ENCODE results near the gene WFS1.

WFS1 gene

GRCh38 chr4:6325788-6326290 is 56.2 kb downstream of the WFS1 start:
- Histone ChIP-seq H3K4me3 (replicated peaks; ENCODE audit: low read depth, low read length) (no peak overlapping the region), H3K36me3 (ENCODE audit: control insufficient read depth, insufficient read depth, low read length) (no peaks in the 10 kb centered on the region), H3K27me3 (replicated peaks; ENCODE audit: control insufficient read depth, insufficient read depth, low read length) (peaks cover 2% of the 10 kb centered on the region)
- no peak for TF ChIP-seq CTCF (IDR thresholded peaks at IDR 0.05; ENCODE audit: insufficient read depth, low read length, poor library complexity, severe bottlenecking)
- no peak for DNase-seq (ENCODE audit: extremely low read depth, insufficient read length)

GRCh38 chr4:6326312-6327060 is 56.8 kb downstream of the WFS1 start:
- H3K36me3 ChIP-seq (ENCODE audit: control insufficient read depth, insufficient read depth, low read length): no peaks in the 10 kb centered on the region
- no peak overlapping the region for H3K4me3 ChIP-seq (replicated peaks; ENCODE audit: low read depth, low read length)
- H3K27me3 ChIP-seq (replicated peaks; ENCODE audit: control insufficient read depth, insufficient read depth, low read length): peaks cover 2% of the 10 kb centered on the region
- TF ChIP-seq CTCF (IDR thresholded peaks at IDR 0.05; ENCODE audit: insufficient read depth, low read length, poor library complexity, severe bottlenecking): no peak
- no peak for DNase-seq (ENCODE audit: extremely low read depth, insufficient read length)

- Histone ChIP-seq H3K27me3 (replicated peaks; ENCODE audit: control insufficient read depth, insufficient read depth, low read length) (peaks cover 2% of the 10 kb centered on the region), H3K4me3 (replicated peaks; ENCODE audit: low read depth, low read length) (no peak overlapping the region), H3K36me3 (ENCODE audit: control insufficient read depth, insufficient read depth, low read length) (no peaks in the 10 kb centered on the region)
- peak; percentile 86 for TF ChIP-seq CTCF (IDR thresholded peaks at IDR 0.05; ENCODE audit: insufficient read depth, low read length, poor library complexity, severe bottlenecking)
- DNase-seq (ENCODE audit: extremely low read depth, insufficient read length): peak; percentile 71
Measured at GRCh38 chr4:6327220-6327917, 57.7 kb downstream of the WFS1 start.

- H3K36me3 ChIP-seq (ENCODE audit: control insufficient read depth, insufficient read depth, low read length): no peaks in the 10 kb centered on the region
- H3K27me3 ChIP-seq (replicated peaks; ENCODE audit: control insufficient read depth, insufficient read depth, low read length): peaks cover 2% of the 10 kb centered on the region
- TF ChIP-seq CTCF (IDR thresholded peaks at IDR 0.05; ENCODE audit: insufficient read depth, low read length, poor library complexity, severe bottlenecking): no peak
- DNase-seq (ENCODE audit: extremely low read depth, insufficient read length): no peak
- no peak overlapping the region for H3K4me3 ChIP-seq (replicated peaks; ENCODE audit: low read depth, low read length)
Measured at GRCh38 chr4:6328526-6328925, 58.9 kb downstream of the WFS1 start.

GRCh38 chr4:6329478-6330383 is 60.1 kb downstream of the WFS1 start:
- no peak overlapping the region for H3K4me3 ChIP-seq (replicated peaks; ENCODE audit: low read depth, low read length)
- no peak for TF ChIP-seq CTCF (IDR thresholded peaks at IDR 0.05; ENCODE audit: insufficient read depth, low read length, poor library complexity, severe bottlenecking)
- H3K27me3 ChIP-seq (replicated peaks; ENCODE audit: control insufficient read depth, insufficient read depth, low read length): peaks cover 2% of the 10 kb centered on the region
- H3K36me3 ChIP-seq (ENCODE audit: control insufficient read depth, insufficient read depth, low read length): no peaks in the 10 kb centered on the region
- DNase-seq (ENCODE audit: extremely low read depth, insufficient read length): no peak
